ENCODE data around the gene MADD. TPM values are rescaled to one million over a fixed set of nuclear protein-coding genes. Genes with fewer than 3 reads are reported as not detected.

MADD gene
- total and polyA plus RNA-seq, 10 of the 15 experiments (the other 5 are each of a cell fraction or from before 2014, with no cell fraction given) = 0.47 to 35.4 (median 17.6) TPM

DNA sequence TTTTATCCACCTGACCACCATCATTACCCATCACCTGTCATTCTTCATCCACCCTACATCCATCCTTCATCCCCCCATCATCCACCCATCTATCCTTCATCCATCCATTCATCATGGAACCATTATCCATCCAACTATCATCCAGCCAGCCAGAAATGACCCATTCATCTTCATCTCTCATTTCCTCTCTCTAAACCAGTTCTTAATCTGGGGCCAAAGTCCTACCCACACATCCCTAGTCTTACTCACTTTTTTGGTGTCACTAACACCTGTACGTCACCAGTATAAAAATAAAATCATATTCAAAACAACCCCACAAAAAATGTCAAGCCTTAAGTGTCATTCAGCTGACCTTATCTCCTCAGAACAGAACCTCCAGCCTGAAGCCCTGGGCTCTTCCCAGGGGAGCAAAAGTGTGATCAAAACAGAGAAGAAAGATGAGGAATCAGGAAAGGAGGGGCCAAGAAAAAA is 96.1 kb downstream of the MADD start (continued):
- TF ChIP-seq, protein P1, sequence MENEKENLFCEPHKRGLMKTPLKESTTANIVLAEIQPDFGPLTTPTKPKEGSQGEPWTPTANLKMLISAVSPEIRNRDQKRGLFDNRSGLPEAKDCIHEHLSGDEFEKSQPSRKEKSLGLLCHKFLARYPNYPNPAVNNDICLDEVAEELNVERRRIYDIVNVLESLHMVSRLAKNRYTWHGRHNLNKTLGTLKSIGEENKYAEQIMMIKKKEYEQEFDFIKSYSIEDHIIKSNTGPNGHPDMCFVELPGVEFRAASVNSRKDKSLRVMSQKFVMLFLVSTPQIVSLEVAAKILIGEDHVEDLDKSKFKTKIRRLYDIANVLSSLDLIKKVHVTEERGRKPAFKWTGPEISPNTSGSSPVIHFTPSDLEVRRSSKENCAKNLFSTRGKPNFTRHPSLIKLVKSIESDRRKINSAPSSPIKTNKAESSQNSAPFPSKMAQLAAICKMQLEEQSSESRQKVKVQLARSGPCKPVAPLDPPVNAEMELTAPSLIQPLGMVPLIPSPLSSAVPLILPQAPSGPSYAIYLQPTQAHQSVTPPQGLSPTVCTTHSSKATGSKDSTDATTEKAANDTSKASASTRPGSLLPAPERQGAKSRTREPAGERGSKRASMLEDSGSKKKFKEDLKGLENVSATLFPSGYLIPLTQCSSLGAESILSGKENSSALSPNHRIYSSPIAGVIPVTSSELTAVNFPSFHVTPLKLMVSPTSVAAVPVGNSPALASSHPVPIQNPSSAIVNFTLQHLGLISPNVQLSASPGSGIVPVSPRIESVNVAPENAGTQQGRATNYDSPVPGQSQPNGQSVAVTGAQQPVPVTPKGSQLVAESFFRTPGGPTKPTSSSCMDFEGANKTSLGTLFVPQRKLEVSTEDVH (IDR thresholded peaks at IDR 0.05; ENCODE audit: low read depth, partially characterized antibody) = no peak
- TF ChIP-seq SPI1 (IDR thresholded peaks at IDR 0.05; ENCODE audit: borderline replicate concordance, insufficient read depth, low read depth, low read length) (no peak), YBX1 (IDR thresholded peaks at IDR 0.05) (no peak), ZNF24 (IDR thresholded peaks at IDR 0.05) (no peak), BCL11A (IDR thresholded peaks at IDR 0.05; ENCODE audit: low read depth, low read length) (no peak), POLR2AphosphoS2 (IDR thresholded peaks at IDR 0.05; ENCODE audit: low read depth, low read length) (no peak), SMAD5 (IDR thresholded peaks at IDR 0.05; ENCODE audit: low read depth) (no peak), ZNF207 (IDR thresholded peaks at IDR 0.05; ENCODE audit: borderline replicate concordance) (no peak), ZNF274 (IDR thresholded peaks at IDR 0.05; ENCODE audit: insufficient read depth, insufficient read length) (no peak), TARDBP (IDR thresholded peaks at IDR 0.05; ENCODE audit: borderline replicate concordance) (no peak), TAF1 (IDR thresholded peaks at IDR 0.05; ENCODE audit: borderline replicate concordance, low read depth, low read length) (no peak), MYC (IDR thresholded peaks at IDR 0.05; ENCODE audit: insufficient read depth, insufficient read length, insufficient replicate concordance, low read length, severe bottlenecking) (no peak)
- TF ChIP-seq, protein P2, sequence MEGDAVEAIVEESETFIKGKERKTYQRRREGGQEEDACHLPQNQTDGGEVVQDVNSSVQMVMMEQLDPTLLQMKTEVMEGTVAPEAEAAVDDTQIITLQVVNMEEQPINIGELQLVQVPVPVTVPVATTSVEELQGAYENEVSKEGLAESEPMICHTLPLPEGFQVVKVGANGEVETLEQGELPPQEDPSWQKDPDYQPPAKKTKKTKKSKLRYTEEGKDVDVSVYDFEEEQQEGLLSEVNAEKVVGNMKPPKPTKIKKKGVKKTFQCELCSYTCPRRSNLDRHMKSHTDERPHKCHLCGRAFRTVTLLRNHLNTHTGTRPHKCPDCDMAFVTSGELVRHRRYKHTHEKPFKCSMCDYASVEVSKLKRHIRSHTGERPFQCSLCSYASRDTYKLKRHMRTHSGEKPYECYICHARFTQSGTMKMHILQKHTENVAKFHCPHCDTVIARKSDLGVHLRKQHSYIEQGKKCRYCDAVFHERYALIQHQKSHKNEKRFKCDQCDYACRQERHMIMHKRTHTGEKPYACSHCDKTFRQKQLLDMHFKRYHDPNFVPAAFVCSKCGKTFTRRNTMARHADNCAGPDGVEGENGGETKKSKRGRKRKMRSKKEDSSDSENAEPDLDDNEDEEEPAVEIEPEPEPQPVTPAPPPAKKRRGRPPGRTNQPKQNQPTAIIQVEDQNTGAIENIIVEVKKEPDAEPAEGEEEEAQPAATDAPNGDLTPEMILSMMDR (IDR thresholded peaks at IDR 0.05 in 2 of 3, conservative IDR thresholded peaks at IDR 0.05 in 1 of 3; ENCODE audit: control insufficient read depth in 2 of 3, extremely low read depth in 1 of 3, insufficient read depth in 1 of 3, low read depth in 3 of 3, low read length in 3 of 3) = no peak
- TF ChIP-seq, protein P3, sequence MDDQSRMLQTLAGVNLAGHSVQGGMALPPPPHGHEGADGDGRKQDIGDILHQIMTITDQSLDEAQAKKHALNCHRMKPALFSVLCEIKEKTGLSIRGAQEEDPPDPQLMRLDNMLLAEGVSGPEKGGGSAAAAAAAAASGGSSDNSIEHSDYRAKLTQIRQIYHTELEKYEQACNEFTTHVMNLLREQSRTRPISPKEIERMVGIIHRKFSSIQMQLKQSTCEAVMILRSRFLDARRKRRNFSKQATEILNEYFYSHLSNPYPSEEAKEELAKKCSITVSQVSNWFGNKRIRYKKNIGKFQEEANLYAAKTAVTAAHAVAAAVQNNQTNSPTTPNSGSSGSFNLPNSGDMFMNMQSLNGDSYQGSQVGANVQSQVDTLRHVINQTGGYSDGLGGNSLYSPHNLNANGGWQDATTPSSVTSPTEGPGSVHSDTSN (IDR thresholded peaks at IDR 0.05; ENCODE audit: insufficient replicate concordance, low read depth, low read length) = no peak
- TF ChIP-seq, protein P4, sequence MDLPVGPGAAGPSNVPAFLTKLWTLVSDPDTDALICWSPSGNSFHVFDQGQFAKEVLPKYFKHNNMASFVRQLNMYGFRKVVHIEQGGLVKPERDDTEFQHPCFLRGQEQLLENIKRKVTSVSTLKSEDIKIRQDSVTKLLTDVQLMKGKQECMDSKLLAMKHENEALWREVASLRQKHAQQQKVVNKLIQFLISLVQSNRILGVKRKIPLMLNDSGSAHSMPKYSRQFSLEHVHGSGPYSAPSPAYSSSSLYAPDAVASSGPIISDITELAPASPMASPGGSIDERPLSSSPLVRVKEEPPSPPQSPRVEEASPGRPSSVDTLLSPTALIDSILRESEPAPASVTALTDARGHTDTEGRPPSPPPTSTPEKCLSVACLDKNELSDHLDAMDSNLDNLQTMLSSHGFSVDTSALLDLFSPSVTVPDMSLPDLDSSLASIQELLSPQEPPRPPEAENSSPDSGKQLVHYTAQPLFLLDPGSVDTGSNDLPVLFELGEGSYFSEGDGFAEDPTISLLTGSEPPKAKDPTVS (IDR thresholded peaks at IDR 0.05; ENCODE audit: low read depth, low read length) = no peak
- TF ChIP-seq, protein P5, sequence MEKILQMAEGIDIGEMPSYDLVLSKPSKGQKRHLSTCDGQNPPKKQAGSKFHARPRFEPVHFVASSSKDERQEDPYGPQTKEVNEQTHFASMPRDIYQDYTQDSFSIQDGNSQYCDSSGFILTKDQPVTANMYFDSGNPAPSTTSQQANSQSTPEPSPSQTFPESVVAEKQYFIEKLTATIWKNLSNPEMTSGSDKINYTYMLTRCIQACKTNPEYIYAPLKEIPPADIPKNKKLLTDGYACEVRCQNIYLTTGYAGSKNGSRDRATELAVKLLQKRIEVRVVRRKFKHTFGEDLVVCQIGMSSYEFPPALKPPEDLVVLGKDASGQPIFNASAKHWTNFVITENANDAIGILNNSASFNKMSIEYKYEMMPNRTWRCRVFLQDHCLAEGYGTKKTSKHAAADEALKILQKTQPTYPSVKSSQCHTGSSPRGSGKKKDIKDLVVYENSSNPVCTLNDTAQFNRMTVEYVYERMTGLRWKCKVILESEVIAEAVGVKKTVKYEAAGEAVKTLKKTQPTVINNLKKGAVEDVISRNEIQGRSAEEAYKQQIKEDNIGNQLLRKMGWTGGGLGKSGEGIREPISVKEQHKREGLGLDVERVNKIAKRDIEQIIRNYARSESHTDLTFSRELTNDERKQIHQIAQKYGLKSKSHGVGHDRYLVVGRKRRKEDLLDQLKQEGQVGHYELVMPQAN (conservative IDR thresholded peaks at IDR 0.05) = no peak
- TF ChIP-seq, protein P6, sequence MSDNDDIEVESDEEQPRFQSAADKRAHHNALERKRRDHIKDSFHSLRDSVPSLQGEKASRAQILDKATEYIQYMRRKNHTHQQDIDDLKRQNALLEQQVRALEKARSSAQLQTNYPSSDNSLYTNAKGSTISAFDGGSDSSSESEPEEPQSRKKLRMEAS (IDR thresholded peaks at IDR 0.05; ENCODE audit: low read depth, low read length) = no peak
- TF ChIP-seq, protein P7, sequence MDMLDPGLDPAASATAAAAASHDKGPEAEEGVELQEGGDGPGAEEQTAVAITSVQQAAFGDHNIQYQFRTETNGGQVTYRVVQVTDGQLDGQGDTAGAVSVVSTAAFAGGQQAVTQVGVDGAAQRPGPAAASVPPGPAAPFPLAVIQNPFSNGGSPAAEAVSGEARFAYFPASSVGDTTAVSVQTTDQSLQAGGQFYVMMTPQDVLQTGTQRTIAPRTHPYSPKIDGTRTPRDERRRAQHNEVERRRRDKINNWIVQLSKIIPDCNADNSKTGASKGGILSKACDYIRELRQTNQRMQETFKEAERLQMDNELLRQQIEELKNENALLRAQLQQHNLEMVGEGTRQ (IDR thresholded peaks at IDR 0.05; ENCODE audit: borderline replicate concordance, low read depth, low read length) = no peak

All from GM12878 (cell line).